ENCODE results near the gene KCNH3.
"Not testable (repeated sequence)": the region's sequence is repeated elsewhere in the genome, so short reads cannot be mapped to it uniquely, and the experiment has no call there.

The KCNH3 gene

GRCh38 chr12:49531745-49532144 is 7.1 kb upstream of the KCNH3 start:
- DNase-seq: no peak

GRCh38 chr12:49533331-49533730 is 5.5 kb upstream of the KCNH3 start:
- no peak for DNase-seq

GRCh38 chr12:49534122-49534521 is 4.7 kb upstream of the KCNH3 start:
- DNase-seq: not testable (repeated sequence)

GRCh38 chr12:49534731-49535278 is 4.0 kb upstream of the KCNH3 start:
- no peak for DNase-seq

GRCh38 chr12:49535921-49536525 is 2.8 kb upstream of the KCNH3 start:
- DNase-seq: no peak

GRCh38 chr12:49536526-49537071 is 2.2 kb upstream of the KCNH3 start:
- DNase-seq: no peak

GRCh38 chr12:49537231-49537751 is 1.5 kb upstream of the KCNH3 start:
- DNase-seq: no peak

- no peak for DNase-seq
Observed at GRCh38 chr12:49537752-49538509, 899 bp upstream of the KCNH3 start.

GRCh38 chr12:49539406-49540228 is 787 bp downstream of the KCNH3 start:
- no peak for DNase-seq

- DNase-seq: no peak
Observed at GRCh38 chr12:49540229-49541139, 1.7 kb downstream of the KCNH3 start.

- no peak for DNase-seq
Observed at GRCh38 chr12:49541140-49541861, 2.5 kb downstream of the KCNH3 start.

- no peak for DNase-seq
Observed at GRCh38 chr12:49541911-49542505, 3.2 kb downstream of the KCNH3 start.

- DNase-seq: no peak
Observed at GRCh38 chr12:49542592-49543160, 3.8 kb downstream of the KCNH3 start.

GRCh38 chr12:49543221-49543913 is 4.5 kb downstream of the KCNH3 start:
- DNase-seq: no peak

GRCh38 chr12:49543914-49544815 is 5.3 kb downstream of the KCNH3 start:
- DNase-seq: no peak

- no peak for DNase-seq
Observed at GRCh38 chr12:49545815-49546214, 7.0 kb downstream of the KCNH3 start.

GRCh38 chr12:49546481-49546880 is 7.7 kb downstream of the KCNH3 start:
- no peak for DNase-seq

GRCh38 chr12:49547090-49547690 is 8.4 kb downstream of the KCNH3 start:
- DNase-seq: no peak

Measured in DMS79 (cell line).